HEK293T (cell line): ENCODE measurements around the gene ROS1.

Experiments
- ARNT ChIP-seq: fragments of 450-650 bp; IDR thresholded peaks from 2 replicates; pipeline ENCODE4 v1.6.1; 2017; ENCODE audit warnings: mild to moderate bottlenecking
- BHLHE40 ChIP-seq: fragments of 450-650 bp; IDR thresholded peaks from 2 replicates; pipeline ENCODE4 v1.6.1; 2016; ENCODE audit warnings: mild to moderate bottlenecking, moderate library complexity, borderline replicate concordance
- ELF4 ChIP-seq: fragments of 450-650 bp; IDR thresholded peaks from 2 replicates; pipeline ENCODE4 v1.6.1; 2017; ENCODE audit warnings: antibody characterized with exemption
- FOXK2 ChIP-seq: fragments of 450-650 bp; IDR thresholded peaks from 2 replicates; pipeline ENCODE4 v1.6.1; 2016; ENCODE audit warnings: mild to moderate bottlenecking
- FOXM1 ChIP-seq: fragments of 450-650 bp; IDR thresholded peaks from 2 replicates; pipeline ENCODE4 v1.6.1; 2017; ENCODE audit warnings: mild to moderate bottlenecking, borderline replicate concordance
- HDGF ChIP-seq: fragments of 450-650 bp; IDR thresholded peaks from 2 replicates; pipeline ENCODE4 v1.6.1; 2017; ENCODE audit warnings: antibody characterized with exemption, borderline replicate concordance
- L3MBTL2 ChIP-seq: fragments of 450-650 bp; conservative IDR thresholded peaks from 2 replicates; pipeline ENCODE4 v1.6.1; 2016; ENCODE audit warnings: mild to moderate bottlenecking
- LEF1 ChIP-seq: fragments of 450-650 bp; IDR thresholded peaks from 2 replicates; pipeline ENCODE4 v1.6.1; 2017; ENCODE audit warnings: mild to moderate bottlenecking, borderline replicate concordance
- NFRKB ChIP-seq: fragments of 450-650 bp; IDR thresholded peaks from 2 replicates; pipeline ENCODE4 v1.6.1; 2016; ENCODE audit warnings: mild to moderate bottlenecking, moderate library complexity
- SP1 ChIP-seq: fragments of 450-650 bp; IDR thresholded peaks from 2 replicates; pipeline ENCODE4 v1.6.1; 2017
- SUZ12 ChIP-seq: fragments of 450-650 bp; IDR thresholded peaks from 2 replicates; pipeline ENCODE4 v1.6.1; 2016; ENCODE audit warnings: mild to moderate bottlenecking
- TARDBP ChIP-seq: fragments of 450-650 bp; IDR thresholded peaks from 2 replicates; pipeline ENCODE4 v1.6.1; 2016
- ZNF384 ChIP-seq: fragments of 450-650 bp; IDR thresholded peaks from 2 replicates; pipeline ENCODE4 v1.6.1; 2016
- TF ChIP-seq, protein P1 (sequence below): fragments of 450-650 bp; IDR thresholded peaks from 2 replicates; pipeline ENCODE4 v1.6.1; 2016

DNA sequence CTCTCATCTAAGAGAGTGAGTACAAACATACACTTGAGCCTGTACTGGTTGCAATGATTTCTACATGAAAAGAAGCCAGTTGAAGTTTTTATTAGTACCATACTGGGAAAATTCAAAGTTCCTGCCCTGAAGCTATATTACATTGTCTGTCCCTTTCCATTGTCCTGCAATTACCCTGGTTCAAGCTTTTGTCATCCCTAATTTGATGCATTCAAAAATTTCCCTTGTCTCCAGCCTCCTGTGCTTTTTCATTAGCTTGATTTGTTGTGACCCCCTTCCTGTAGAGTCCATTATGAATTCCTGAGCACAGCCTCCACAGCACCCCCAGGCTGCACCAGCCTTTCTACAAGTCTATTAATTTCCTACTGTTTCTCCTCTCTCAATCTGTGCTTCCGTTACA is 114.0 kb downstream of the ROS1 start:
- TF ChIP-seq SP1 (no peak), FOXM1 (no peak), LEF1 (no peak), L3MBTL2 (no peak), SUZ12 (no peak), FOXK2 (no peak), BHLHE40 (no peak), TARDBP (no peak), NFRKB (no peak), ELF4 (no peak), ARNT (no peak), HDGF (no peak), ZNF384 (no peak)
- TF ChIP-seq, protein P1, sequence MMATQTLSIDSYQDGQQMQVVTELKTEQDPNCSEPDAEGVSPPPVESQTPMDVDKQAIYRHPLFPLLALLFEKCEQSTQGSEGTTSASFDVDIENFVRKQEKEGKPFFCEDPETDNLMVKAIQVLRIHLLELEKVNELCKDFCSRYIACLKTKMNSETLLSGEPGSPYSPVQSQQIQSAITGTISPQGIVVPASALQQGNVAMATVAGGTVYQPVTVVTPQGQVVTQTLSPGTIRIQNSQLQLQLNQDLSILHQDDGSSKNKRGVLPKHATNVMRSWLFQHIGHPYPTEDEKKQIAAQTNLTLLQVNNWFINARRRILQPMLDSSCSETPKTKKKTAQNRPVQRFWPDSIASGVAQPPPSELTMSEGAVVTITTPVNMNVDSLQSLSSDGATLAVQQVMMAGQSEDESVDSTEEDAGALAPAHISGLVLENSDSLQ = no peak
